HepG2 (cell line): ENCODE measurements around the gene APBB2.

Experiments used
- CTCF ChIP-seq: sonication (generic); formaldehyde crosslinking; IDR thresholded peaks from 2 replicates; pipeline ENCODE4 v1.5.0; 2020; ENCODE audit warnings: mild to moderate bottlenecking, missing genetic modification reagents, moderate library complexity
- ELF1 ChIP-seq: sonication (generic); formaldehyde crosslinking; IDR thresholded peaks from 2 replicates; pipeline ENCODE4 v1.4.0; 2020; ENCODE audit warnings: missing genetic modification reagents
- MIER3 ChIP-seq: IDR thresholded peaks from 2 replicates; pipeline ENCODE4 v1.6.1; 2016; ENCODE audit warnings: missing compliant biosample characterization, borderline replicate concordance
- SP2 ChIP-seq: sonication (generic); formaldehyde crosslinking; IDR thresholded peaks from 2 replicates; pipeline ENCODE4 v1.5.1; 2020; ENCODE audit warnings: mild to moderate bottlenecking, missing genetic modification reagents
- TF ChIP-seq, protein P1 (sequence below): sonication (generic); formaldehyde crosslinking; conservative IDR thresholded peaks from 2 replicates; pipeline ENCODE4 v1.8.0; 2022; ENCODE audit warnings: missing genetic modification reagents

- TF ChIP-seq MIER3 (no peak), SP2 (CRISPR knock-in tag) (no peak), CTCF (CRISPR knock-in tag) (no peak), ELF1 (CRISPR knock-in tag) (no peak)
- TF ChIP-seq, protein P1, sequence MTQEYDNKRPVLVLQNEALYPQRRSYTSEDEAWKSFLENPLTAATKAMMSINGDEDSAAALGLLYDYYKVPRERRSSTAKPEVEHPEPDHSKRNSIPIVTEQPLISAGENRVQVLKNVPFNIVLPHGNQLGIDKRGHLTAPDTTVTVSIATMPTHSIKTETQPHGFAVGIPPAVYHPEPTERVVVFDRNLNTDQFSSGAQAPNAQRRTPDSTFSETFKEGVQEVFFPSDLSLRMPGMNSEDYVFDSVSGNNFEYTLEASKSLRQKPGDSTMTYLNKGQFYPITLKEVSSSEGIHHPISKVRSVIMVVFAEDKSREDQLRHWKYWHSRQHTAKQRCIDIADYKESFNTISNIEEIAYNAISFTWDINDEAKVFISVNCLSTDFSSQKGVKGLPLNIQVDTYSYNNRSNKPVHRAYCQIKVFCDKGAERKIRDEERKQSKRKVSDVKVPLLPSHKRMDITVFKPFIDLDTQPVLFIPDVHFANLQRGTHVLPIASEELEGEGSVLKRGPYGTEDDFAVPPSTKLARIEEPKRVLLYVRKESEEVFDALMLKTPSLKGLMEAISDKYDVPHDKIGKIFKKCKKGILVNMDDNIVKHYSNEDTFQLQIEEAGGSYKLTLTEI (CRISPR knock-in tag) = no peak
Observed at GRCh38 chr4:41256740-41257256, 42.5 kb upstream of the APBB2 start, which contains the start of gene UCHL1.
